Measurements from ENCODE around the gene CYREN. TPM values are rescaled to one million over a fixed set of nuclear protein-coding genes. Genes with fewer than 3 reads are reported as not detected.
A peak's percentile ranks its signal among the peaks of the same experiment; 100 is the strongest.

Gene CYREN, protein sequence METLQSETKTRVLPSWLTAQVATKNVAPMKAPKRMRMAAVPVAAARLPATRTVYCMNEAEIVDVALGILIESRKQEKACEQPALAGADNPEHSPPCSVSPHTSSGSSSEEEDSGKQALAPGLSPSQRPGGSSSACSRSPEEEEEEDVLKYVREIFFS
- total RNA-seq (34.5 and 40.1 TPM in 2 replicates), polyA plus RNA-seq (24.4 and 33.0 TPM in 2 replicates), polyA minus RNA-seq (ENCODE audit: low replicate concordance) (16.9 and 20.8 TPM in 2 replicates)
- 27.1 and 36.6 TPM in 2 replicates for polyA plus RNA-seq (2012)

GRCh38 chr7:135170274-135170997 is at the start of gene CYREN:
CYREN (minus strand) TSS chr7:135170707; CDS start chr7:135168922, 1,785 bp downstream.
- peaks cover 27% of the 10 kb centered on the region for H3K36me3 ChIP-seq (ENCODE audit: control insufficient read depth, insufficient read depth, low read length)
- TF ChIP-seq CTCF (conservative IDR thresholded peaks at IDR 0.05 in 1 of 2, IDR thresholded peaks at IDR 0.05 in 1 of 2; ENCODE audit: low read depth in 1 of 2, low read length in 2 of 2) (peak; percentile 47 to 60), EZH2 (IDR thresholded peaks at IDR 0.05; ENCODE audit: low read length, missing control alignments) (no peak)
- H3K9ac ChIP-seq (ENCODE audit: insufficient read depth, low read length), result peak within 1 kb of the TSS; percentile 92
- peaks cover 27% of the 10 kb centered on the region for H3K79me2 ChIP-seq (ENCODE audit: control insufficient read depth, insufficient read depth, low read length)
- peak within 1 kb of the TSS; percentile 91 for H3K27ac ChIP-seq (ENCODE audit: insufficient read depth, low read length)
- H3K4me1 ChIP-seq (ENCODE audit: control insufficient read depth, extremely low read depth, insufficient read depth, low read length), result peaks cover 14% of the 10 kb centered on the region
- peak within 1 kb of the TSS; percentile 79 to 96 (median 91) for H3K4me3 ChIP-seq (replicated peaks in 1 of 4; ENCODE audit: control extremely low read depth in 1 of 4, insufficient read depth in 1 of 4, low read depth in 3 of 4, low read length in 4 of 4)
- peak within 1 kb of the TSS; percentile 73 for H2AFZ ChIP-seq (ENCODE audit: low read length)
- no peaks in the 10 kb centered on the region for H3K9me3 ChIP-seq (ENCODE audit: control insufficient read depth, insufficient read depth, low read depth, low read length)
- no peaks in the 10 kb centered on the region for H4K20me1 ChIP-seq (ENCODE audit: control insufficient read depth, extremely low read depth, insufficient read depth, low read length)
- peak within 1 kb of the TSS; percentile 99 for H3K4me2 ChIP-seq (ENCODE audit: extremely low read depth, insufficient read depth, low read length)
- peak; percentile 93 to 95 for DNase-seq (ENCODE audit: low read depth in 2 of 2)
- no peaks in the 10 kb centered on the region for H3K27me3 ChIP-seq (ENCODE audit: control insufficient read depth, insufficient read depth, low read length)

GRCh38 chr7:135217645-135218509 is 47.4 kb upstream of the CYREN start:
- H3K27me3 ChIP-seq (ENCODE audit: control insufficient read depth, insufficient read depth, low read length), result no peaks in the 10 kb centered on the region
- no peak overlapping the region for H2AFZ ChIP-seq (ENCODE audit: low read length)
- no peak overlapping the region for H3K27ac ChIP-seq (ENCODE audit: insufficient read depth, low read length)
- H3K9me3 ChIP-seq (ENCODE audit: control insufficient read depth, insufficient read depth, low read depth, low read length), result no peaks in the 10 kb centered on the region
- H3K79me2 ChIP-seq (ENCODE audit: control insufficient read depth, insufficient read depth, low read length), result no peaks in the 10 kb centered on the region
- no peak overlapping the region for H3K4me3 ChIP-seq (replicated peaks in 1 of 4; ENCODE audit: control extremely low read depth in 1 of 4, insufficient read depth in 1 of 4, low read depth in 3 of 4, low read length in 4 of 4)
- H4K20me1 ChIP-seq (ENCODE audit: control insufficient read depth, extremely low read depth, insufficient read depth, low read length), result no peaks in the 10 kb centered on the region
- TF ChIP-seq EZH2 (IDR thresholded peaks at IDR 0.05; ENCODE audit: low read length, missing control alignments) (no peak), CTCF (conservative IDR thresholded peaks at IDR 0.05 in 1 of 2, IDR thresholded peaks at IDR 0.05 in 1 of 2; ENCODE audit: low read depth in 1 of 2, low read length in 2 of 2) (no peak)
- no peaks in the 10 kb centered on the region for H3K4me1 ChIP-seq (ENCODE audit: control insufficient read depth, extremely low read depth, insufficient read depth, low read length)
- no peaks in the 10 kb centered on the region for H3K36me3 ChIP-seq (ENCODE audit: control insufficient read depth, insufficient read depth, low read length)
- H3K4me2 ChIP-seq (ENCODE audit: extremely low read depth, insufficient read depth, low read length), result no peak overlapping the region
- DNase-seq (ENCODE audit: low read depth in 2 of 2), result no peak
- no peak overlapping the region for H3K9ac ChIP-seq (ENCODE audit: insufficient read depth, low read length)

DNA sequence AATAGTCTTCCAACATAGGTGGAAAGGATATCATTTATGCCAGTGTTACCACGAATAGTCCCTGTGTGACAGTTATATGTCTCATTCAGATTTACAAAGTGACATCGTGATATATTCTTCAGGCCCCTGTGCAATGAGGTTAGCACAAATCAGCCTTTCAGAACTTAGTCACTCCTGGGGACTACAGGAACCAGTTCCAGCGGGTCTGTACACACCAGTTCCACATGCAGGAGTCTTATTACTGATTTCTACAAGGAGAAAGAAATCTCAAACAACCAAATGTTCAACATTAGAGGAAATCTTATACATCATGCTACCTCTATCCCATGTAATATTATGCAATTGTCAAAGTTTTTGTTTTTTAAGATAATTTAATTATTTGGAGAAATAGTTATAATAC is 45.2 kb upstream of the CYREN start:
- no peak overlapping the region for H2AFZ ChIP-seq (ENCODE audit: low read length)
- no peak overlapping the region for H3K4me3 ChIP-seq (replicated peaks in 1 of 4; ENCODE audit: control extremely low read depth in 1 of 4, insufficient read depth in 1 of 4, low read depth in 3 of 4, low read length in 4 of 4)
- no peaks in the 10 kb centered on the region for H4K20me1 ChIP-seq (ENCODE audit: control insufficient read depth, extremely low read depth, insufficient read depth, low read length)
- no peak overlapping the region for H3K4me2 ChIP-seq (ENCODE audit: extremely low read depth, insufficient read depth, low read length)
- DNase-seq (ENCODE audit: low read depth in 2 of 2), result no peak
- H3K9ac ChIP-seq (ENCODE audit: insufficient read depth, low read length), result no peak overlapping the region
- no peak overlapping the region for H3K27ac ChIP-seq (ENCODE audit: insufficient read depth, low read length)
- H3K27me3 ChIP-seq (ENCODE audit: control insufficient read depth, insufficient read depth, low read length), result no peaks in the 10 kb centered on the region
- H3K4me1 ChIP-seq (ENCODE audit: control insufficient read depth, extremely low read depth, insufficient read depth, low read length), result no peaks in the 10 kb centered on the region
- no peaks in the 10 kb centered on the region for H3K36me3 ChIP-seq (ENCODE audit: control insufficient read depth, insufficient read depth, low read length)
- H3K9me3 ChIP-seq (ENCODE audit: control insufficient read depth, insufficient read depth, low read depth, low read length), result no peaks in the 10 kb centered on the region
- H3K79me2 ChIP-seq (ENCODE audit: control insufficient read depth, insufficient read depth, low read length), result no peaks in the 10 kb centered on the region
- no peak for TF ChIP-seq EZH2 (IDR thresholded peaks at IDR 0.05; ENCODE audit: low read length, missing control alignments)
- no peak for TF ChIP-seq CTCF (conservative IDR thresholded peaks at IDR 0.05 in 1 of 2, IDR thresholded peaks at IDR 0.05 in 1 of 2; ENCODE audit: low read depth in 1 of 2, low read length in 2 of 2)
